Endothelial cell of umbilical vein (primary cell): ENCODE measurements around the gene FAM120B. TPM values are rescaled to one million over a fixed set of nuclear protein-coding genes. Genes with fewer than 3 reads are reported as not detected.

Source experiments
- BruUV-seq: library from RNA; stranded (reverse); fragments of 400-500 nt; replicated peaks from 2 replicates; lab custom pipeline; 2021; lab: Mats Ljungman, UMichigan
- CTCF ChIA-PET: fragments of 300-600, 350-600 bp; sonication (Branson Sonifier 250); formaldehyde crosslinking; loops from one replicate; lab custom pipeline; 2021; ENCODE audit warnings: antibody characterized with exemption, inconsistent platforms; lab: Charles Lee
- POLR2A ChIA-PET: fragments of 300-600, 350-600 bp; sonication (Branson Sonifier 250); formaldehyde crosslinking; loops from one replicate; lab custom pipeline; 2021; ENCODE audit warnings: antibody characterized with exemption, inconsistent platforms; lab: Charles Lee
- DNase-seq: peaks from one replicate; pipeline ENCODE4 v3.0.0-alpha.2; 2011; ENCODE audit warnings: low read depth, low spot score
- FAIRE-seq: peaks from 2 replicates; lab custom pipeline; 2011; peaks lifted over from hg19 to GRCh38; lab: Jason Lieb, UNC
- H2AFZ ChIP-seq: 2 replicates; pipeline ENCODE4 v1.6.0; 2012; ENCODE audit warnings: low read depth, low read length, control low read depth, inconsistent platforms
- H3K27ac ChIP-seq: 2 replicates; pipeline ENCODE4 v1.5.1; 2011; ENCODE audit warnings: low read depth, mild to moderate bottlenecking, control low read depth, low read length, moderate library complexity; ENCODE audit not compliant: insufficient read depth
- H3K27me3 ChIP-seq, 2 experiments: 2 replicates each; pipeline versions ENCODE4 v1.6.0 to v1.6.1; 2011; ENCODE audit warnings: low read length in 2 of 2, mixed read lengths in 1 of 2; ENCODE audit not compliant: control insufficient read depth in 2 of 2, insufficient read depth in 2 of 2
- H3K36me3 ChIP-seq, 2 experiments: 2 replicates in 1 of 2; 3 replicates in 1 of 2; pipeline ENCODE4 v1.5.1; 2011; ENCODE audit warnings: low read length in 2 of 2, mild to moderate bottlenecking in 1 of 2, moderate library complexity in 1 of 2; ENCODE audit not compliant: control insufficient read depth in 2 of 2, insufficient read depth in 2 of 2; ENCODE audit errors: extremely low read depth in 1 of 2
- H3K4me1 ChIP-seq: 3 replicates; pipeline ENCODE4 v1.5.1; 2011; ENCODE audit warnings: mild to moderate bottlenecking, low read length; ENCODE audit not compliant: control insufficient read depth, insufficient read depth; ENCODE audit errors: extremely low read depth
- H3K4me2 ChIP-seq: 2 replicates; pipeline ENCODE4 v1.6.1; 2011; ENCODE audit warnings: low read length, control low read depth, mixed read lengths; ENCODE audit not compliant: insufficient read depth
- H3K4me3 ChIP-seq, 3 experiments: fragments of 200-600 bp in 1 of 3; sonication (generic), shearing (Covaris generic) in 1 of 3; replicated peaks in 1 of 3; 2 replicates each; pipeline ENCODE4 v1.5.1; 2011 to 2016; ENCODE audit warnings: control low read depth in 3 of 3, low read length in 3 of 3, mild to moderate bottlenecking in 2 of 3, inconsistent platforms in 1 of 3, low read depth in 1 of 3, moderate library complexity in 1 of 3; ENCODE audit not compliant: insufficient read depth in 1 of 3
- H3K79me2 ChIP-seq: 2 replicates; pipeline ENCODE4 v1.6.0; 2012; ENCODE audit warnings: low read length, inconsistent platforms; ENCODE audit not compliant: control insufficient read depth, insufficient read depth
- H3K9ac ChIP-seq: replicated peaks from 2 replicates; pipeline ENCODE3; 2011; ENCODE audit warnings: low read length, control low read depth; ENCODE audit not compliant: insufficient read depth; ENCODE audit errors: extremely low read depth
- H3K9me1 ChIP-seq: replicated peaks from 3 replicates; pipeline ENCODE4 v1.6.0; 2011; ENCODE audit warnings: mild to moderate bottlenecking, low read length; ENCODE audit not compliant: control insufficient read depth, insufficient read depth; ENCODE audit errors: extremely low read depth
- H3K9me3 ChIP-seq: replicated peaks from 2 replicates; pipeline ENCODE4 v1.5.1; 2012; ENCODE audit warnings: low read length, inconsistent platforms; ENCODE audit not compliant: control insufficient read depth, insufficient read depth
- H4K20me1 ChIP-seq: replicated peaks from 2 replicates; pipeline ENCODE3; 2011; ENCODE audit warnings: mild to moderate bottlenecking, low read length; ENCODE audit not compliant: control insufficient read depth, insufficient read depth; ENCODE audit errors: extremely low read depth
- EZH2 ChIP-seq: IDR thresholded peaks from 2 replicates; pipeline ENCODE4 v1.6.1; 2012; ENCODE audit warnings: borderline replicate concordance, low read depth, mild to moderate bottlenecking, moderate library complexity, low read length, inconsistent platforms; ENCODE audit not compliant: severe bottlenecking
- FOS ChIP-seq: IDR thresholded peaks from 2 replicates; pipeline ENCODE4 v1.6.1; 2011; ENCODE audit warnings: mild to moderate bottlenecking, low read length, moderate library complexity, borderline replicate concordance; ENCODE audit not compliant: insufficient read depth
- GATA2 ChIP-seq: IDR thresholded peaks from 2 replicates; pipeline ENCODE4 v1.7.0; 2011; ENCODE audit warnings: low read depth, mild to moderate bottlenecking, moderate library complexity, mixed read lengths, low read length; ENCODE audit not compliant: insufficient read length, insufficient read depth
- JUN ChIP-seq: IDR thresholded peaks from 2 replicates; pipeline ENCODE4 v1.6.1; 2011; ENCODE audit warnings: borderline replicate concordance, low read depth; ENCODE audit not compliant: insufficient read length, insufficient read depth
- MYC ChIP-seq: IDR thresholded peaks from one replicate; pipeline ENCODE4 v1.6.1; 2011; ENCODE audit warnings: mild to moderate bottlenecking, low read depth, low read length
- POLR2A ChIP-seq: IDR thresholded peaks from 2 replicates; pipeline ENCODE4 v1.6.1; 2012; ENCODE audit warnings: low read depth, mild to moderate bottlenecking, control low read depth, low read length
- POLR2AphosphoS5 ChIP-seq: IDR thresholded peaks from 2 replicates; pipeline ENCODE4 v1.6.1; 2012; ENCODE audit warnings: low read depth, mild to moderate bottlenecking, control low read depth, low read length, moderate library complexity; ENCODE audit not compliant: insufficient read depth
- dilution Hi-C: fragments of 300-500 bp; cut with MboI; formaldehyde crosslinking; loops from one replicate; pipeline ENCODE4 v1.15.0; 2019; ENCODE audit warnings: low sequenced_read_pairs; ENCODE audit not compliant: extremely low pct_ligation_motif_present
- intact Hi-C: fragments of 100-400 bp; cut with micrococcal nuclease; formaldehyde crosslinking; loops from one replicate; pipeline ENCODE4 v1.10.0; 2022
- polyA plus RNA-seq, 4 experiments: library from polyadenylated mRNA; depleted of rRNA in 3 of 4; stranded (reverse) in 3 of 4; unstranded in 1 of 4; fragments of >200 nt; gene quantifications; 2 replicates each; pipeline versions ENCODE4 v1.2.1 to v1.2.3, GENCODE V29; 2011 to 2012; ENCODE audit warnings: missing spikeins in 1 of 4
- total RNA-seq: library from RNA; stranded (reverse); gene quantifications from 2 replicates; pipeline ENCODE4 v1.2.3, GENCODE V29; 2021
- TF ChIP-seq, protein P1 (sequence below): IDR thresholded peaks from 2 replicates; pipeline ENCODE4 v1.6.1; 2011; ENCODE audit not compliant: insufficient read depth, insufficient read length
- TF ChIP-seq, protein P2 (sequence below), 2 donors: IDR thresholded peaks; 1 replicate in 1 of 2; 2 replicates in 1 of 2; pipeline ENCODE4 v1.5.1; 2011; ENCODE audit warnings: low read length in 2 of 2, mild to moderate bottlenecking in 2 of 2, moderate library complexity in 2 of 2, control low read depth in 1 of 2, inconsistent platforms in 1 of 2, low read depth in 1 of 2; ENCODE audit not compliant: insufficient read depth in 1 of 2; ENCODE audit errors: extremely low read depth in 1 of 2

Gene FAM120B
- total and polyA plus RNA-seq, 2 donors (not counting 3 experiments of a cell fraction or from before 2014, with no cell fraction given) = 10.8 to 28.2 TPM

DNA sequence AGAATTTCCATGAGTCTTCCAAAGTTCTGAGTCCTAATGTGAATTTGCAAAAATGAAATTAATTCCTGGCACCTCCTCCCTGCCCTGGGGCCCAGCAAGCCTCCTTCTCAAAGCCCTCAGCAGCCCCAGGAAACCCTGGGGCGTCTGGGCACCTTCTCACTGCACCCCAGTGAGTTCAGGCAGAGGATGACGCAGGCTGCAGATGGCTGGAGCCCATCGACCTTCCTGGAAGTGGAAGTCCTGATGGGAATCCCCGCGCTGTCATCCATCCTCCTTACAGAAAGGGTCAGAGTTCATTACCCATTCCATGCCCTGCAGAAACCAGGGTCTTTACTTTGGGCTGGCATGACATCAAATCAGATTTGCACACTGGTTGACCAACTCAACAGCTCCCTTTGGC lies 47.3 kb upstream of the FAM120B start:
- ChIA-PET CTCF (no interaction called here), POLR2A (no interaction called here)
- no peaks in the 10 kb centered on the region for H3K9me1 ChIP-seq
- DNase-seq (no peak), FAIRE-seq (no peak)
- no peaks in the 10 kb centered on the region for H3K79me2 ChIP-seq
- no peak overlapping the region for H3K9ac ChIP-seq
- no peaks in the 10 kb centered on the region for H3K27me3 ChIP-seq
- H4K20me1 ChIP-seq = no peaks in the 10 kb centered on the region
- intact Hi-C loops = no loop called here
- no peaks in the 10 kb centered on the region for H3K4me1 ChIP-seq
- no peak overlapping the region for H3K27ac ChIP-seq
- no peak overlapping the region for H2AFZ ChIP-seq
- BruUV-seq = no TSS peak
- TF ChIP-seq MYC (no peak), GATA2 (no peak), POLR2A (no peak), POLR2AphosphoS5 (no peak), EZH2 (no peak), JUN (no peak), FOS (no peak)
- TF ChIP-seq, protein P1, sequence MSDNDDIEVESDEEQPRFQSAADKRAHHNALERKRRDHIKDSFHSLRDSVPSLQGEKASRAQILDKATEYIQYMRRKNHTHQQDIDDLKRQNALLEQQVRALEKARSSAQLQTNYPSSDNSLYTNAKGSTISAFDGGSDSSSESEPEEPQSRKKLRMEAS = no peak
- TF ChIP-seq, protein P2, sequence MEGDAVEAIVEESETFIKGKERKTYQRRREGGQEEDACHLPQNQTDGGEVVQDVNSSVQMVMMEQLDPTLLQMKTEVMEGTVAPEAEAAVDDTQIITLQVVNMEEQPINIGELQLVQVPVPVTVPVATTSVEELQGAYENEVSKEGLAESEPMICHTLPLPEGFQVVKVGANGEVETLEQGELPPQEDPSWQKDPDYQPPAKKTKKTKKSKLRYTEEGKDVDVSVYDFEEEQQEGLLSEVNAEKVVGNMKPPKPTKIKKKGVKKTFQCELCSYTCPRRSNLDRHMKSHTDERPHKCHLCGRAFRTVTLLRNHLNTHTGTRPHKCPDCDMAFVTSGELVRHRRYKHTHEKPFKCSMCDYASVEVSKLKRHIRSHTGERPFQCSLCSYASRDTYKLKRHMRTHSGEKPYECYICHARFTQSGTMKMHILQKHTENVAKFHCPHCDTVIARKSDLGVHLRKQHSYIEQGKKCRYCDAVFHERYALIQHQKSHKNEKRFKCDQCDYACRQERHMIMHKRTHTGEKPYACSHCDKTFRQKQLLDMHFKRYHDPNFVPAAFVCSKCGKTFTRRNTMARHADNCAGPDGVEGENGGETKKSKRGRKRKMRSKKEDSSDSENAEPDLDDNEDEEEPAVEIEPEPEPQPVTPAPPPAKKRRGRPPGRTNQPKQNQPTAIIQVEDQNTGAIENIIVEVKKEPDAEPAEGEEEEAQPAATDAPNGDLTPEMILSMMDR (IDR thresholded peaks at IDR 0.05; ENCODE audit: extremely low read depth in 1 of 2, insufficient read depth in 1 of 2, low read depth in 1 of 2, low read length in 2 of 2) = no peak
- no peaks in the 10 kb centered on the region for H3K9me3 ChIP-seq
- no peak overlapping the region for H3K4me2 ChIP-seq
- no peak overlapping the region for H3K4me3 ChIP-seq
- H3K36me3 ChIP-seq = no peaks in the 10 kb centered on the region
- dilution Hi-C loops = no loop called here
